Mesenchymal stem cell (in vitro differentiated cells and primary cell): ENCODE measurements around the gene ZNF552.
"Not testable (repeated sequence)": the region's sequence is repeated elsewhere in the genome, so short reads cannot be mapped to it uniquely, and the experiment has no call there.

Experiments
- DNase-seq: peaks from one replicate; pipeline ENCODE4 v3.0.0-alpha.2; 2013
- H2AFZ ChIP-seq: one replicate; pipeline ENCODE4 v1.6.1; 2013; ENCODE audit warnings: low read depth, mild to moderate bottlenecking, control low read depth, inconsistent platforms, low read length, moderate library complexity
- H2AK5ac ChIP-seq: 2 replicates; pipeline ENCODE4 v1.6.1; 2013; ENCODE audit warnings: low read length, moderate library complexity, mild to moderate bottlenecking, inconsistent platforms; ENCODE audit not compliant: severe bottlenecking
- H2BK120ac ChIP-seq: one replicate; pipeline ENCODE4 v1.6.1; 2013; ENCODE audit warnings: low read depth, mild to moderate bottlenecking, inconsistent platforms, low read length, moderate library complexity
- H2BK12ac ChIP-seq, 2 experiments: one replicate each; pipeline ENCODE4 v1.6.1; 2013; ENCODE audit warnings: inconsistent platforms in 2 of 2, low read length in 2 of 2, mild to moderate bottlenecking in 2 of 2, moderate library complexity in 2 of 2, control low read depth in 1 of 2
- H2BK15ac ChIP-seq: one replicate; pipeline ENCODE4 v1.6.1; 2013; ENCODE audit warnings: mild to moderate bottlenecking, low read depth, inconsistent platforms; ENCODE audit not compliant: poor library complexity, severe bottlenecking
- H2BK5ac ChIP-seq: 2 replicates; pipeline ENCODE4 v1.6.1; 2013; ENCODE audit warnings: low read depth, mild to moderate bottlenecking, low read length, control low read depth, inconsistent platforms; ENCODE audit not compliant: poor library complexity, severe bottlenecking
- H3K14ac ChIP-seq, 2 experiments: one replicate each; pipeline ENCODE4 v1.6.1; 2013; ENCODE audit warnings: inconsistent platforms in 2 of 2, low read length in 2 of 2, control low read depth in 1 of 2, mild to moderate bottlenecking in 1 of 2, moderate library complexity in 1 of 2
- H3K18ac ChIP-seq, 2 experiments: one replicate each; pipeline ENCODE4 v1.6.1; 2013; ENCODE audit warnings: inconsistent platforms in 2 of 2, low read length in 2 of 2, control low read depth in 1 of 2, low read depth in 1 of 2, mild to moderate bottlenecking in 1 of 2
- H3K23ac ChIP-seq, 2 experiments: one replicate each; pipeline ENCODE4 v1.6.1; 2013; ENCODE audit warnings: inconsistent platforms in 2 of 2, low read length in 2 of 2, mild to moderate bottlenecking in 2 of 2, moderate library complexity in 2 of 2, control low read depth in 1 of 2
- H3K27ac ChIP-seq: 2 replicates; pipeline ENCODE4 v1.5.1; 2013; ENCODE audit warnings: mild to moderate bottlenecking, moderate library complexity, low read length, control low read depth, inconsistent platforms; ENCODE audit not compliant: poor library complexity, severe bottlenecking
- H3K27me3 ChIP-seq, 2 experiments: 2 replicates each; pipeline versions ENCODE4 v1.6.1 to v1.7.0; 2013; ENCODE audit warnings: low read length in 2 of 2, mild to moderate bottlenecking in 2 of 2, moderate library complexity in 2 of 2, control low read depth in 1 of 2, inconsistent platforms in 1 of 2; ENCODE audit not compliant: control insufficient read depth in 1 of 2, insufficient read depth in 1 of 2
- H3K36me3 ChIP-seq, 2 experiments: 2 replicates each; pipeline versions ENCODE4 v1.6.1 to v1.7.0; 2013; ENCODE audit warnings: low read length in 2 of 2, control low read depth in 1 of 2, inconsistent platforms in 1 of 2, low read depth in 1 of 2, mild to moderate bottlenecking in 1 of 2; ENCODE audit not compliant: insufficient read depth in 2 of 2, control insufficient read depth in 1 of 2
- H3K4ac ChIP-seq, 2 experiments: one replicate each; pipeline ENCODE4 v1.6.1; 2013; ENCODE audit warnings: inconsistent platforms in 2 of 2, low read length in 2 of 2, mild to moderate bottlenecking in 2 of 2, moderate library complexity in 2 of 2, control low read depth in 1 of 2, low read depth in 1 of 2
- H3K4me1 ChIP-seq: 2 replicates; pipeline ENCODE4 v1.6.1; 2013; ENCODE audit warnings: low read depth, low read length, control low read depth; ENCODE audit not compliant: control insufficient read depth, insufficient read depth
- H3K4me2 ChIP-seq: 2 replicates; pipeline ENCODE4 v1.6.1; 2013; ENCODE audit warnings: low read length, mild to moderate bottlenecking, inconsistent platforms; ENCODE audit not compliant: poor library complexity, severe bottlenecking
- H3K4me3 ChIP-seq, 2 experiments: 2 replicates each; pipeline versions ENCODE4 v1.5.1 to v1.7.0; 2013; ENCODE audit warnings: low read length in 2 of 2, mild to moderate bottlenecking in 2 of 2, control low read depth in 1 of 2, low read depth in 1 of 2; ENCODE audit not compliant: insufficient read depth in 1 of 2
- H3K79me1 ChIP-seq: replicated peaks from 2 replicates; pipeline ENCODE4 v1.6.1; 2013; ENCODE audit warnings: mild to moderate bottlenecking, control low read depth, low read length, inconsistent platforms; ENCODE audit not compliant: poor library complexity, severe bottlenecking
- H3K9ac ChIP-seq: 2 replicates; pipeline ENCODE4 v1.7.0; 2013; ENCODE audit warnings: mild to moderate bottlenecking, low read length, moderate library complexity
- H3K9me3 ChIP-seq: 2 replicates; pipeline ENCODE4 v1.7.0; 2013; ENCODE audit warnings: mild to moderate bottlenecking, low read length; ENCODE audit not compliant: control insufficient read depth
- H4K8ac ChIP-seq: one replicate; pipeline ENCODE4 v1.6.1; 2013; ENCODE audit warnings: inconsistent platforms, mild to moderate bottlenecking, low read length, moderate library complexity
- H4K91ac ChIP-seq: one replicate; pipeline ENCODE4 v1.6.1; 2013; ENCODE audit warnings: mild to moderate bottlenecking, low read length, inconsistent platforms
- WGBS: methylation state at CpG from one replicate; pipeline ENCODE4 v1.1.7; 2013; ENCODE audit warnings: mixed read lengths; 5-methylcytosine and 5-hydroxymethylcytosine counted together

ZNF552 gene

GRCh38 chr19:57802269-57802668 is 12.4 kb downstream of the ZNF552 start:
- Histone ChIP-seq H3K4me1 (peaks cover 9% of the 10 kb centered on the region), H4K8ac (peak overlapping the region; percentile 96), H3K23ac (no peak overlapping the region), H3K4me2 (no peak overlapping the region), H2BK120ac (no peak overlapping the region), H3K18ac (no peak overlapping the region), H2BK5ac (no peak overlapping the region), H3K79me1 (peaks cover 22% of the 10 kb centered on the region), H3K9me3 (no peaks in the 10 kb centered on the region), H3K27me3 (no peaks in the 10 kb centered on the region), H3K4ac (no peak overlapping the region), H3K14ac (no peak overlapping the region), H2AK5ac (peak overlapping the region; percentile 87), H3K36me3 (peaks cover 11 to 13% of the 10 kb centered on the region in 2 experiments), H3K4me3 (no peak overlapping the region), H3K27ac (peak overlapping the region; percentile 3), H4K91ac (no peak overlapping the region), H2AFZ (no peak overlapping the region), H2BK15ac (no peak overlapping the region), H3K9ac (no peak overlapping the region), H2BK12ac (no peak overlapping the region)
- 86% methylated on average over 4 of the region's 4 CpGs for WGBS
- DNase-seq: no peak

GRCh38 chr19:57800696-57801095 is 14.0 kb downstream of the ZNF552 start:
- 81% methylated on average over 5 of the region's 5 CpGs for WGBS

DNA sequence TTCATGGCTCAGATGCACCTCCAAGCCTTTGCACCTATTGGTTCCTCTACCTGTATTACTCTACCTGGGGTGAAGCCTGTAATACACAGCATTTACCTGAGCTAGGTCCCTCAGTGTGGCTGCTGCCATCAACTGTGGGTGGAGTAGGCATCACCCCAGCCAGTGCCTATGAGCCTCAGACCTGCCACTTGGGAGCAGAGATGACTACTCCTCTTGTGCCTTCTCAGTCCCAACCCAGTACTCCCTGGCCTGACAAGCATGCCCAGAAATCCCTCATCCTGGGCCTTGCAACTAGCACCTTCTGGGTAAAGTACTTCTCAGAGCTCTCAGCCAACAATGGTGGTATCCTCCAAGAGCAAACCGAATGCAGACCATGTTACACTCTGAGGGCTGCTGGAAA is 18.1 kb downstream of the ZNF552 start:
- H2AK5ac ChIP-seq, H4K8ac ChIP-seq, H3K18ac ChIP-seq, H3K4ac ChIP-seq, H2BK12ac ChIP-seq, H3K4me1 ChIP-seq, H3K9ac ChIP-seq, H3K27me3 ChIP-seq, H3K4me3 ChIP-seq, H3K27ac ChIP-seq, H3K9me3 ChIP-seq, H2BK120ac ChIP-seq, H3K4me2 ChIP-seq, H3K14ac ChIP-seq, H2AFZ ChIP-seq, H3K23ac ChIP-seq, H2BK5ac ChIP-seq, H2BK15ac ChIP-seq, H4K91ac ChIP-seq, DNase-seq: not testable (repeated sequence)
- Histone ChIP-seq H3K36me3 (peaks cover 3 to 39% of the 10 kb centered on the region in 2 experiments), H3K79me1 (peaks cover 28% of the 10 kb centered on the region)
- WGBS: 92% methylated on average over 1 of the region's 1 CpG

More at GRCh38 chr19:57800696-57801095, 14.0 kb downstream of the ZNF552 start:
- Histone ChIP-seq H3K4me2 (no peak overlapping the region), H4K91ac (no peak overlapping the region), H2BK120ac (no peak overlapping the region), H3K23ac (no peak overlapping the region), H2BK5ac (no peak overlapping the region), H3K79me1 (peaks cover 20% of the 10 kb centered on the region), H3K14ac (no peak overlapping the region), H2BK12ac (no peak overlapping the region), H2BK15ac (no peak overlapping the region), H3K9ac (no peak overlapping the region), H3K27ac (no peak overlapping the region), H3K4me3 (no peak overlapping the region), H3K9me3 (no peaks in the 10 kb centered on the region), H3K18ac (no peak overlapping the region), H4K8ac (no peak overlapping the region), H3K36me3 (peaks cover 0 to 22% of the 10 kb centered on the region in 2 experiments), H3K4me1 (peaks cover 6% of the 10 kb centered on the region), H2AFZ (no peak overlapping the region), H3K4ac (no peak overlapping the region), H3K27me3 (no peaks in the 10 kb centered on the region), H2AK5ac (no peak overlapping the region)
- no peak for DNase-seq

DNA sequence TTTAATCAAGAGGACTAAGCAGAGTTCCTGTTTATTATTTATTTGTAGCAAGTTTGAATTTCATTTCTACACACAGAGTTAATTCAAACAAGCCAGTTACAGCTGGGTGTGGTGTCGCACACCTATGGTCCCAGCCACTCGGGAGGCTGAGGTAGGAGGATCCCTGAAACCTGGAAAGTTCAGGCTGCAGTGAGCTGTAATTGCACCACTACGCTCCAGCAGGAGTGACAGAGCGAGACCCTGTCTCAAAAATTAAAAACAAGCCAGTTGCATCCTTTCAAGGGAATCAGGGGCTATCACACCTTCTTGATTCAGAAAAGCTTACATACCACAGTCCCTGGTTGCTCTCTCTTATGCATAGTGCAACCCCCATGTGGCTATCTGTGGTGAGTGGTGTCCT is 25.4 kb downstream of the ZNF552 start:
- Histone ChIP-seq H3K18ac (no peak overlapping the region), H2AK5ac (no peak overlapping the region), H3K14ac (no peak overlapping the region), H4K91ac (no peak overlapping the region), H2BK15ac (no peak overlapping the region), H3K27ac (no peak overlapping the region), H2BK12ac (no peak overlapping the region), H3K9ac (no peak overlapping the region), H3K9me3 (peaks cover 16% of the 10 kb centered on the region), H2BK120ac (no peak overlapping the region), H2AFZ (no peak overlapping the region), H3K4me2 (no peak overlapping the region), H3K23ac (no peak overlapping the region), H3K79me1 (peaks cover 39% of the 10 kb centered on the region), H3K27me3 (no peaks in the 10 kb centered on the region), H3K4ac (no peak overlapping the region), H3K4me3 (no peak overlapping the region), H2BK5ac (no peak overlapping the region), H3K4me1 (no peaks in the 10 kb centered on the region), H4K8ac (no peak overlapping the region), H3K36me3 (peaks cover 39 to 45% of the 10 kb centered on the region in 2 experiments)
- WGBS: 100% methylated on average over 4 of the region's 4 CpGs
- DNase-seq: no peak
